GM19438 (cell line): ENCODE results near the gene REC114.
"Not testable (repeated sequence)": the region's sequence is repeated elsewhere in the genome, so short reads cannot be mapped to it uniquely, and the experiment has no call there.

Experiments
- ATAC-seq: cut with Tn5 transposase; IDR thresholded peaks from one replicate; pipeline ENCODE4 v1.9.1; 2021; ENCODE audit warnings: low read depth; ENCODE audit not compliant: unreplicated experiment

Gene REC114

DNA sequence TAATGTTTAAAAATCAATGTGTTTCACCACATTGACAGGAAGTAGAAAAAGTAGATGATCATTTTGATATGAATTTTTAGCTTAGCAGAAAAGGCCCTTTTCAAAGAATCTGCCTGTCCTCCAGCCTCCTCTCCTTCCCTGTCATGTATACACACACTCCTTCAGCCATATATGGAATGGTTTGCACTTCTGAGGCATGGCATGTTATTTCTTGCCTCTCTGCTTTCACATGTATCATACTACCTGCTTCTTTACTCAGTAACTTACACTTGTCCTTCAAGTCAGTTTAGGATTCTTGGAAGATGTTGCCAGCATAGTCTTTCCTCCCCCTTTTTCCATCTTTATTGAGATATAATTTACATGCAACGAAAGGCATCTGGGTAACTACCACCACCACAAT, 79.0 kb downstream of the REC114 start:
- ATAC-seq: no peak

GRCh38 chr15:73524919-73525318, 82.0 kb downstream of the REC114 start:
- no peak for ATAC-seq

DNA sequence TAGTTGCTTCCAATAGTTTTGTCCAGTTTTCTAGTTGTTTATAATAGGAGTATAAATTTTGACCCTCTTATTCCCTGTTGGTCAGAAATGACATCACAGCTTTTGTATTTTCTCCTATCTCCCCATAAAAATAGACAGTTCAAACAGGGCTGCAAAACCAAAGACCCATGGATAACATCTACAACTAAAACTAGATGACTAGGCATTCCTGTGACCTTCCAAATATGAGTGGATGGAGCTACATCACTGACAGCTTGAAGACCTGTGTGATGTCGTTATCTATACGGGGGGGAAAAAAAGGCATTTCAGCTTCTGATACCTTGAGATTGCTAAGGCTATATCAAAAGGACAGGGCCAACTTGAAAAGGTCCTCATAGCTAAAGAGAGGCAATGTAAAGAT, 84.6 kb downstream of the REC114 start:
- ATAC-seq: no peak

DNA sequence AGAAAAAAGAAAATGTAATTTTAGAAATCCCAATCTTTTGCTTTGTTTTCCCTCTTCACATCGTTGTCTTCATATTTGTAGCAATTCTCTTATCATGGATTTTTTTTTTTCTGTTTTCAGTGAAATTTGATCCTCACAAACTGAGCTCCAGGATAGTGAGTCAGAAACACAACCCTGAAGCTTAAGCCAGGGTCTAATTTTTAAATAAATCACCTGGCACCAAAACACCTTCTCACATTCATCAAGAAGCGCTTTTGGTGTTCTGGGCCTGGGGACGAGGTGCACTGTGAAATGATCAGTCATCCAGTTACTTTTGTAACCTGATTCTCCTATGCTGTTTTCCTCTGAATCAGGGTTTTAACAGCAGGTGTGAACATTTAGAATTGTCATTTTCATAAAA, 87.7 kb downstream of the REC114 start:
- ATAC-seq: no peak

DNA sequence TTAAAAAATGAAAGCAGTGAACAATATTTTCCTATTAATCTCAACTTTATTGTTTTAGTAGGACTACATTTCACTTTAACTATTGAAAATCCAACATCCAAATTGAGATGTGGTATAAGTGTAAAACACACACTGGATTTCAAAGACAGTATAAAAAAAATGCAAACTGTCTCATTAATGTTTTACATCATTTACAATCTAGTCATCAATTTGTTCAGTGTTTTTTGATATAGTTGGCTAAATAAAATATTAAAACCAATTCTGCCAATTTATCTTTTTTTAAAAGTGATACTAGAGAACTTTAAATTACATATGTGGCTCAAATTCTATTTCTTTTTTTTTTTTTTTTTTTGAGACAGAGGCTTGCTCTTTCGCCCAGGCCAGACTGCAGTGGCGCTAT, 95.2 kb downstream of the REC114 start:
- ATAC-seq: no peak

DNA sequence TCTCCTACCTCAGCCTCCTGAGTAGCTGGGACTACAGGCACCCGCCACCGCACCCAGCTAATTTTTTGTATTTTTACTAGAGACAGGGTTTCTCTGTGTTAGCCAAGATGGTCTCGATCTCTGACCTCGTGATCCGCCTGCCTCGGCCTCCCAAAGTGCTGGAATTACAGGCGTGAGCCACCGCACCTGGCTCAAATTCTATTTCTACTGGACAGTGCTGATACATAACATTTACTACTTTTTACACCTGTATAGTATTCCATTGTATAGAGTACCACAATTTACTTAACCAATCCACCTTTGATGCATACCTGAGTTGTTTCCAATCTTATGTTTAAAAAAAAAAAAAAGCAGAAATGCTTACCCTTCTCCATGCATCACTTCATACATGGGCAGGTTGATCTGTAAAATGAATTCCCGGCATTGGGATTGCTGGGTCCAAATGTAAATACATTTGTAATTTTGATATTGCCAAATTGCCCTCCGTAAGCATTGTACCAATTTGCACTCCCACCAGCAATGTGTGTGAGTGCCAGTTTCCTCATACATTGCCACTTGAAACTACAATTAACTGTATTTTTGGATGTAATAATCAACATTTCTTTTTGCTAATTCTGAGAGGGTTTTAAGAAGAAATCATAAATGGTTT, 95.7 kb downstream of the REC114 start:
- no peak for ATAC-seq

DNA sequence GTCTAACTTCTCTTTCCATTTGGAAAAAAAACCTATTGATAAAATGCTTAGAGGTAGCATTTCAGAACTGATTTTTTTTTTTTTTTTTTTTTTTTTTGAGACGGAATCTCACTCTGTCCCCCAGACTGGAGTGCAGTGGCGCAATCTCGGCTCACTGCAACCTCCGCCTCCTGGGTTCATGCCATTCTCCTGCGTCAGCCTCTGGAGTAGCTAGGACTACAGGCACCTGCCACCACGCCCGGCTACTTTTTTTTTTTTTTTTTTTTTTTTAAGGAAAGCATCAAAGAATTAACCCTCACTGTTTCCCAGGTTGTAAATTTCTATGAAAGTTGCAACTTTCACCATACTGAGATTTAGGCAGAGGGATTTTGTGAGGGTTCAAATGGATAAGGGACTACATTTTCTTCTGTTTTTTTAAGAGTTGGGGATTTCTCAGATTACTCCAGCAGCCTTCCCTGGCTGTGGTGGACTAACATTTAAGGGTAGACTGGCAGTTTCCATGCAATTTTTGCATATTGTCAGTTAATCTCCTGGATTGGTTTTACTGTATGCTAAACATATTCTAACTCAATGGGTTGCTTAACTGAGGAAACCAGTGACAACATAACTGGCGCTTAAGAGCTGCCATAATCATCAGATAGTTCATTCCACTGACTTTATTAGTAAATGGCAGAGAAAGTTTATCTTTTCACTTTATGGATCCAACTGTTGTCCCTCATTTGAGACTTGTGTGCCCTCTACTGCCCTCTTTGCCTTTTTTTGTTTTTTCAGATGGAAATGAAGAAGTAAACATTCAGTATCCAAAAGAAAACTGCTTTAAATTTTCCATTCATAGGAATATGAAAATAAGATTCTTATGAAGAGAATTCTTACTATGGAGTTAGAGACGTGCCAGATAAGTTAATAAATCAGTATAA, 96.5 kb downstream of the REC114 start:
- ATAC-seq: no peak

GRCh38 chr15:73540161-73540560, 97.2 kb downstream of the REC114 start:
- no peak for ATAC-seq

DNA sequence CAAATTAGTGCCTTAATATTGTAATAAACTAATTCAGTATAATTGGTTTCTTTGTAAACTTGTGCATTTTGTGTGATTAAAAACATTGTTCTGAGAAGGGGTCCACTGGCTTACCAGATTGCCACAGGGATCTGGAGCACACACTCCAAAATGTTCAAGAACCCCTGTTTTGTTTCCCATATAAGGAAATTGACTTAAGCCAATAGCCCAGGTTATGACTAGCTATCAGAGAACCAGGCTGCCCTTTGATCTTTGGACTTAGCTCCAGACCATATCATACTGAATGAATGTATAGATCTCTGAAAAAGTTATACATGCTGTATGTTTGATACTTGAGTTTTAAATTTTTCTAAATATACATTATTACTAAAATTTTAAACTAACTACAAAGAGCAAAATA, 98.5 kb downstream of the REC114 start:
- no peak for ATAC-seq

DNA sequence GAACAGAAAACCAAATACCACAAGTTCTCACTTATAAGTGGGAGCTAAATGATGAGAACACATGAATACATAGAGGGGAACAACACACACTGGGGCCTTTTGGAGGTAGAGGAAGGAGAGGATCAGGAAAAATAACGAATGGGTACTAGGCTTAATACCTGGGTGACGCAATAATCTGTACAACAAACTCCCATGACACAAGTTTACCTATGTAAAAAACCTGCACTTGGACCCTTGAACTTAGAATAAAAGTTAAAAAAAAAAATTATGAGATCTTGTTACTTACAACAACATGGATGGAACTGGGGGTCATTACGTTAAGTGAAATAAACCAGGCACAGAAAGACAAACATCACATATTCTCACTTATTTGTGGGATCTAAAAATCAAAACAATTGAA, 106.0 kb downstream of the REC114 start:
- ATAC-seq: not testable (repeated sequence)

GRCh38 chr15:73550190-73550589, 107.2 kb downstream of the REC114 start:
- no peak for ATAC-seq

GRCh38 chr15:73555080-73555479, 112.1 kb downstream of the REC114 start:
- no peak for ATAC-seq

DNA sequence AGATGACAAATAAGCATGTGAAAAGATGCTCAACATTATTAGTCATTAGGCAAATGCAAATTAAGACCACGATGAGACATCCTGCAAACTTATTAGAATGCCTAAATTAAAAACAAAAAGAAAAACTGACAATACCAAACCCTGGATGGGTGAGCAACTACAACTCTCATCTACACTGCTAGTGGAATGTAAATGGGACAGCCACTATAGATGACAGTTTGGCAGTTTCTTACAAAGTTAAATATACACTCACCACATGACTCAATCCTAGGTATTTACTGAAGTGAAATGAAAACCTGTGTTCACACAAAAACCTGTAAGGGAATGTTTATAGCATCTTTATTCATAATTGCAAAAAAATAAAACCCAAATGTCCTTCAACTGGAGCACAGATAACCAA, 115.6 kb downstream of the REC114 start:
- no peak for ATAC-seq

GRCh38 chr15:73560501-73561117, 117.6 kb downstream of the REC114 start:
- no peak for ATAC-seq

- no peak for ATAC-seq
Observed at GRCh38 chr15:73564255-73564654, 121.3 kb downstream of the REC114 start.

DNA sequence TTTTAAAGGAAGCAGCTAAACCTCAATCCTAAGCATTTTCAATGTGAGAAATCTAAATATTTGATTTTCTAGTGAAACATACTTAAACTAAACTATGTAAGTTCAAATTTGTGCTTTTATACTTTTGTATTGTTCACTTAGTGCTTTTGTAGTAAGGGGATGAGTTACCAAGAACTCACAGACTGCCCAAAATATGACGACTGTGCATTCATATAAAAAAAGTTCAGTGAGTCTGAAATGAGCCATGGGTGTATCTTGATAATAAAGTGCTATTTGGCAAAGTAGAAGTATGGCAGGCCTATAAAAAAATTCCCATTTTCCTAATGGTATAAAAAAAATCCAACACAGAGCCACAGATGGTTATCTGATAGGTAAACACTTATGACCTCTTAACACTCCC, 124.1 kb downstream of the REC114 start:
- no peak for ATAC-seq

DNA sequence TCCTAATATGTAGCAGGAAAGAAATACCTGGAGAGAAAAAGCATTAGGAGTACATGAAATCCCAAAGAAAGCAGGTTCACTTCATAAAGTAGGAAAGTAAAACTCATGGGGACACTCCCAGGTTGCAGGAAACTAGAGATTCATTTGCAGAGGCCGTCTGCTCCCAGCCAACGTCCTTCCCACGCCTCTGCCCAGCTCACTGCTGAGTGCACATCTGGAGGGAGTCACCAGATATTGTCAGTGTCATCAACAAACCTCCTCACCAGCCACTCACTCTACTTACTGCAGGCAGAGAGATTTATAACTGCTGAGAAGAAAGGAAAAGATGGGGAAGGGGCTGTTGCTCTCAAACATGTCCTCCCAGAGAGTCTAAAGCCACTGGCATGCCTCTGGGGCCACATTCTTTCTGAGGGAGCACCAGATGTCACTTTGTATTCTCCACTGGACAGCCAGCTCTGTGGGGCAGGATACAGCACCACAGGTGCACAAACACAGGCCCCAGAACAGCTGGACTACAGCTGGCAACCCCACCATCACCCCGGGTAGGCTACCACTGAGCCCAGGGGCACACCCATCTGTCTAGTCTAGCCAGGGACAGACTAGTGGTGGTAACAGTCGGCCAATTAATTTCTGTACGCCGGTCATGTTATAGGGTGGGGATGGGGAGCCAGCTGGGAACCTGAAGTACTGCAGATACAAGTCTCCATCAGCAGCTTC, 125.8 kb downstream of the REC114 start:
- no peak for ATAC-seq

- ATAC-seq: no peak
Observed at GRCh38 chr15:73569361-73569760, 126.4 kb downstream of the REC114 start.

GRCh38 chr15:73570355-73571032, 127.5 kb downstream of the REC114 start:
- ATAC-seq: no peak

GRCh38 chr15:73571346-73571745, 128.4 kb downstream of the REC114 start:
- ATAC-seq: no peak
